ENCODE data around the gene MED13L.
A peak's percentile ranks its signal among the peaks of the same experiment; 100 is the strongest.

MED13L gene

DNA sequence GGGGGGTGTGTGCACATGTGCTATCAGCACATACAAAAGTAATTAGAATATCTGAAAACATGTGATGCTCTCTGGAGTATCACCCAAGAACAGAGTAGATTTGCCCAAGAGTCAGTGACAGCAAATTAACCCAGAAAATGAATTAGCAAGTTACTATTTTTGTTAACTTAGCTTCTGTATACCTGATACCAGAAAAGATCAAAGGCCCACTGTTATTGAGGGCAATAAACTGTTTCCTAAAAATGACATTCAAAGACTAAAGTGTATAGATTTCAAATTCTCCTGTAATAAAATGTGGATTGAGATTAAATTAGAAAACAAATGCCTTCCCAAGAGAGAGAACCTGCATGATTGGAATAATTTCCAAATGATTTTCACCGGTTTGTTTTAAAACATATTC is 184.7 kb downstream of the MED13L start:
- H3K4me1 ChIP-seq (ENCODE audit: control insufficient read depth in 1 of 2, insufficient read depth in 1 of 2, low read depth in 1 of 2, low read length in 1 of 2): peaks cover 7 to 8% of the 10 kb centered on the region in 2 experiments
- no peak overlapping the region for H3K4me3 ChIP-seq (ENCODE audit: low read depth in 1 of 2, low read length in 1 of 2)
- no peak for TF ChIP-seq CTCF (IDR thresholded peaks at IDR 0.05)
- H3K27me3 ChIP-seq: no peaks in the 10 kb centered on the region
- H3K36me3 ChIP-seq: peaks cover 24% of the 10 kb centered on the region
- no peaks in the 10 kb centered on the region for H3K9me3 ChIP-seq
- no peak overlapping the region for H3K27ac ChIP-seq

GRCh38 chr12:116092162-116092561 is 185.3 kb downstream of the MED13L start:
- Histone ChIP-seq H3K9me3 (no peaks in the 10 kb centered on the region), H3K27ac (peak overlapping the region; percentile 5), H3K4me3 (ENCODE audit: low read depth in 1 of 2, low read length in 1 of 2) (no peak overlapping the region), H3K36me3 (peaks cover 24% of the 10 kb centered on the region), H3K4me1 (ENCODE audit: control insufficient read depth in 1 of 2, insufficient read depth in 1 of 2, low read depth in 1 of 2, low read length in 1 of 2) (peaks cover 13 to 14% of the 10 kb centered on the region in 2 experiments), H3K27me3 (no peaks in the 10 kb centered on the region)
- no peak for TF ChIP-seq CTCF (IDR thresholded peaks at IDR 0.05)

GRCh38 chr12:116091579-116091978 is 185.9 kb downstream of the MED13L start:
- Histone ChIP-seq H3K36me3 (peaks cover 24% of the 10 kb centered on the region), H3K4me1 (ENCODE audit: control insufficient read depth in 1 of 2, insufficient read depth in 1 of 2, low read depth in 1 of 2, low read length in 1 of 2) (peaks cover 17 to 19% of the 10 kb centered on the region in 2 experiments), H3K27me3 (no peaks in the 10 kb centered on the region), H3K9me3 (no peaks in the 10 kb centered on the region), H3K27ac (peak overlapping the region; percentile 5), H3K4me3 (ENCODE audit: low read depth in 1 of 2, low read length in 1 of 2) (no peak overlapping the region)
- TF ChIP-seq CTCF (IDR thresholded peaks at IDR 0.05): no peak

- no peak for TF ChIP-seq CTCF (IDR thresholded peaks at IDR 0.05)
- peaks cover 18% of the 10 kb centered on the region for H3K36me3 ChIP-seq
- H3K27ac ChIP-seq: no peak overlapping the region
- H3K4me1 ChIP-seq (ENCODE audit: control insufficient read depth in 1 of 2, insufficient read depth in 1 of 2, low read depth in 1 of 2, low read length in 1 of 2): peaks cover 17 to 19% of the 10 kb centered on the region in 2 experiments
- H3K27me3 ChIP-seq: no peaks in the 10 kb centered on the region
- no peak overlapping the region for H3K4me3 ChIP-seq (ENCODE audit: low read depth in 1 of 2, low read length in 1 of 2)
- H3K9me3 ChIP-seq: no peaks in the 10 kb centered on the region
Observed at GRCh38 chr12:116090516-116090915, 187.0 kb downstream of the MED13L start.

DNA sequence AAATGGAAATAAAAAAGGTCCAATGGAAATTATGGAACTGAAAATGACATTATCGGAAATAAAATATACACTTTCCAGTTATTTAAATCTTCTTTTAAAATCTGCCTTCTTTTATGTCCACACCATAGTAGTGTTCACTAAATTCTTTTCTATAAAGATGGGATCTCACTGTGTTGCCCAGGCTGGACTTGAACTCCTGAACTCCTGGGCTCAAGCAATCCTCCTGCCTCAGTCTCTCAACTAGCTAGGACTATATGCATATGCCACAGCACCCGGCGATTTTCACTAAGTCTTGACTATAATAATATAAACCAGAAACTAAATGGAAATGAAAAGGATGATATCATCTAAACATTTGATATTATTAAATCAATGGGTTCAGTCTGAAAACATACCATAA is 188.4 kb downstream of the MED13L start:
- no peaks in the 10 kb centered on the region for H3K9me3 ChIP-seq
- H3K4me1 ChIP-seq (ENCODE audit: control insufficient read depth in 1 of 2, insufficient read depth in 1 of 2, low read depth in 1 of 2, low read length in 1 of 2): peaks cover 17 to 19% of the 10 kb centered on the region in 2 experiments
- H3K4me3 ChIP-seq (ENCODE audit: low read depth in 1 of 2, low read length in 1 of 2): no peak overlapping the region
- H3K27ac ChIP-seq: no peak overlapping the region
- no peak for TF ChIP-seq CTCF (IDR thresholded peaks at IDR 0.05)
- no peaks in the 10 kb centered on the region for H3K27me3 ChIP-seq
- peaks cover 7% of the 10 kb centered on the region for H3K36me3 ChIP-seq

GRCh38 chr12:116087962-116088361 is 189.5 kb downstream of the MED13L start:
- H3K27me3 ChIP-seq: no peaks in the 10 kb centered on the region
- peaks cover 10% of the 10 kb centered on the region for H3K36me3 ChIP-seq
- H3K4me1 ChIP-seq (ENCODE audit: control insufficient read depth in 1 of 2, insufficient read depth in 1 of 2, low read depth in 1 of 2, low read length in 1 of 2): peaks cover 17 to 19% of the 10 kb centered on the region in 2 experiments
- no peaks in the 10 kb centered on the region for H3K9me3 ChIP-seq
- no peak overlapping the region for H3K4me3 ChIP-seq (ENCODE audit: low read depth in 1 of 2, low read length in 1 of 2)
- TF ChIP-seq CTCF (IDR thresholded peaks at IDR 0.05): no peak
- peak overlapping the region; percentile 69 for H3K27ac ChIP-seq
